Effector memory CD4-positive, alpha-beta T cell (primary cell): ENCODE data around the gene ZNHIT2.
"Not testable (repeated sequence)": the region's sequence is repeated elsewhere in the genome, so short reads cannot be mapped to it uniquely, and the experiment has no call there.

Source experiments
- DNase-seq, 3 donors: peaks; one replicate each; pipeline ENCODE4 v3.0.0-alpha.2; 2020
- H3K27ac ChIP-seq: 2 replicates; pipeline ENCODE4 v1.7.0; 2013; ENCODE audit warnings: mild to moderate bottlenecking, low read length, moderate library complexity; ENCODE audit not compliant: insufficient read depth, poor library complexity, severe bottlenecking
- H3K27me3 ChIP-seq: replicated peaks from 2 replicates; pipeline ENCODE4 v1.7.0; 2013; ENCODE audit warnings: mild to moderate bottlenecking, low read length; ENCODE audit not compliant: insufficient read depth, control insufficient read depth, poor library complexity, severe bottlenecking
- H3K36me3 ChIP-seq: 2 replicates; pipeline ENCODE4 v1.7.0; 2013; ENCODE audit warnings: mild to moderate bottlenecking, low read length, moderate library complexity; ENCODE audit not compliant: control insufficient read depth, insufficient read depth
- H3K4me1 ChIP-seq: 2 replicates; pipeline ENCODE4 v1.7.0; 2013; ENCODE audit warnings: low read length, mild to moderate bottlenecking; ENCODE audit not compliant: control insufficient read depth, insufficient read depth, poor library complexity, severe bottlenecking
- H3K4me3 ChIP-seq: 2 replicates; pipeline ENCODE4 v1.7.0; 2013; ENCODE audit warnings: low read length, low read depth, mild to moderate bottlenecking; ENCODE audit not compliant: insufficient read depth, poor library complexity, severe bottlenecking
- H3K9me3 ChIP-seq: 2 replicates; pipeline ENCODE4 v1.7.0; 2013; ENCODE audit warnings: mild to moderate bottlenecking, low read length, moderate library complexity; ENCODE audit not compliant: control insufficient read depth

The ZNHIT2 gene

GRCh38 chr11:65119670-65119995 is 2.1 kb upstream of the ZNHIT2 start:
- Histone ChIP-seq H3K36me3 (peaks cover 44% of the 10 kb centered on the region), H3K9me3 (no peaks in the 10 kb centered on the region), H3K4me3 (no peak overlapping the region), H3K4me1 (peaks cover 30% of the 10 kb centered on the region), H3K27ac (no peak overlapping the region), H3K27me3 (no peaks in the 10 kb centered on the region)
- no peak for DNase-seq

GRCh38 chr11:65118891-65119669 is 1.6 kb upstream of the ZNHIT2 start:
- DNase-seq, H3K4me3 ChIP-seq, H3K27ac ChIP-seq, H3K27me3 ChIP-seq, H3K9me3 ChIP-seq: not testable (repeated sequence)
- Histone ChIP-seq H3K4me1 (peaks cover 30% of the 10 kb centered on the region), H3K36me3 (peaks cover 39% of the 10 kb centered on the region)

- Histone ChIP-seq H3K27me3 (no peaks in the 10 kb centered on the region), H3K27ac (no peak overlapping the region), H3K9me3 (no peaks in the 10 kb centered on the region), H3K4me3 (no peak overlapping the region), H3K4me1 (peaks cover 34% of the 10 kb centered on the region), H3K36me3 (peaks cover 38% of the 10 kb centered on the region)
- DNase-seq, result no peak
Observed at GRCh38 chr11:65118097-65118837, 766 bp upstream of the ZNHIT2 start.

- peak overlapping the region; percentile 92 for H3K27ac ChIP-seq
- DNase-seq, result peak; percentile 31 to 42 (median 36)
- peaks cover 38% of the 10 kb centered on the region for H3K36me3 ChIP-seq
- peak overlapping the region; percentile 72 for H3K4me3 ChIP-seq
- peaks cover 39% of the 10 kb centered on the region for H3K4me1 ChIP-seq
- H3K9me3 ChIP-seq, result no peaks in the 10 kb centered on the region
- H3K27me3 ChIP-seq, result no peaks in the 10 kb centered on the region
Observed at GRCh38 chr11:65116370-65117205, 913 bp downstream of the ZNHIT2 start.

DNA sequence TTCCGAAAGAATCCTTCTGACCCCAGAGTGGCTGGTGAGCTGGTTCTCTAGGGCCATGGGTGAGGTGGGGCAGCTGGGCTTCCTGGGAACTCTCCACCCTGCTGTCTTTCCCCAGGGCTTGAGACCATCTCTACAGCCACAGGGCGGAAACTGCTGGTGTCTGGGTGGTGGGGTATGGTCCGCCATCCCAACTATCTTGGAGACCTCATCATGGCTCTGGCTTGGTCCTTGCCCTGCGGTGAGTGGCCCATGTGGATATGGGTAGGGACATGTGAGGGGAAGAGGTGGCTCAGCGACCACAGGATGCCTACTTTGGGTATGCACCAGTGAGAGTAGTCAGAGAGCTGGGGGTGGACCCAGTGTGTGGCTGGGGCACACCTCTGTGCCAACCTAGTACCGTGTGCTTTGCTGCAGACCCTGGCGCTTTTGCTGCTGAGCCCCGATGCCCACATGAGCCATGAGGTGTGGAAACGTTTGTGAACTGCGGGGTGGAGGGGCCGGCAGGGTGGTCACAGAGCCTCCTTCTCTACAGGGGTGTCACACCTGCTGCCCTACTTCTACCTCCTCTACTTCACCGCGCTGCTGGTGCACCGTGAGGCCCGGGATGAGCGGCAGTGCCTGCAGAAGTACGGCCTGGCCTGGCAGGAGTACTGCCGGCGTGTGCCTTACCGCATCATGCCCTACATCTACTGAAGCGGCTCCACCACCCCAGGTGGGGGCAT is 2.0 kb downstream of the ZNHIT2 start:
- no peaks in the 10 kb centered on the region for H3K9me3 ChIP-seq
- DNase-seq, result no peak
- H3K27me3 ChIP-seq, result no peaks in the 10 kb centered on the region
- H3K4me1 ChIP-seq, result peaks cover 44% of the 10 kb centered on the region
- peaks cover 34% of the 10 kb centered on the region for H3K36me3 ChIP-seq
- no peak overlapping the region for H3K4me3 ChIP-seq
- peak overlapping the region; percentile 18 for H3K27ac ChIP-seq

DNA sequence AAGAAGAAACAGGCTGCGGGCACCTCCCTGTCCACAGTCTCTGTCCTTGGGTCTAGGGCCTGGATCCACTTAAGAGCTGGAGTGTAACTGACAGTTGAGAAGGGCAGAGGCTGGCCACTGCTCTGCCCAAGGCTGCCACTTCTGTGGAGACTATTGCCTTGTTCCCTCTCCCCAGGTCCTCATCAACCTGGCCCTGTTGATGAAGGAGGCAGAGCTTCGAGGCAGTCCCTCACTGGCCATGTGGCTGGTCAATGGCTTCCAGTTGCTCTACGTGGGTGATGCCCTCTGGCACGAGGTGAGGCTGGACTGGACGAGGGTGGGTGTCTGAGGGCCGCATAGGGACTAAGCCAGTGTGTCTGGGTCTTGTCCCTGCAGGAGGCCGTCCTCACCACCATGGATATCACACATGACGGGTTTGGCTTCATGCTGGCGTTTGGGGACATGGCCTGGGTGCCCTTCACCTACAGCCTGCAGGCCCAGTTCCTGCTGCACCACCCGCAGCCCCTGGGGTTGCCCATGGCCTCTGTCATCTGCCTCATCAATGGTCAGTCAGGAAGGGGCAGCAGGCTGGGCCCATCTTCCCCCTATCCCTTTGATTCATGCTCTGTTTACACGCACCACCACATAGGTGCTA is 2.8 kb downstream of the ZNHIT2 start:
- H3K27ac ChIP-seq, result peak overlapping the region; percentile 18
- H3K9me3 ChIP-seq, result no peaks in the 10 kb centered on the region
- peaks cover 25% of the 10 kb centered on the region for H3K36me3 ChIP-seq
- H3K4me1 ChIP-seq, result peaks cover 50% of the 10 kb centered on the region
- no peaks in the 10 kb centered on the region for H3K27me3 ChIP-seq
- DNase-seq, result no peak
- H3K4me3 ChIP-seq, result no peak overlapping the region

DNA sequence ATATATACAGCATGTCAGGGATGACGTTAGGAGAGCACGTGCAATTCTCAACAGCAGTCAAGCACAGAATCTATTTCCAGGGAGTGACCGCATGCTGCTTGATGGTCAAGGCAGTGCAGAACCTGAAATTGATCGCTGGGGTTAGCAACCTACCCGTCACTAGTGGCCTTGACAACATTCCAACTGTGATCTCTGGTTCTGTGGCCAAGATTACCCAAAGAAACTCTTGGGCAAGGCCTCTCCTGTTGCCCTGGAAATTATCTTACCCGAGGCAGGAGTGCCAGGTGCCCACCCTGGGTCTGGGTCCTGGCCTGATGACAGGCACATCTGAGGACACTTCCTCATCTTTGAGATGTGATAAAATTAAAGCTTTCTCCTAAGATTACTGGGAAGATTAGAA is 3.7 kb downstream of the ZNHIT2 start:
- Histone ChIP-seq H3K27ac (peak overlapping the region; percentile 36), H3K27me3 (no peaks in the 10 kb centered on the region), H3K9me3 (no peaks in the 10 kb centered on the region), H3K4me3 (no peak overlapping the region), H3K36me3 (peaks cover 27% of the 10 kb centered on the region), H3K4me1 (peaks cover 50% of the 10 kb centered on the region)
- no peak for DNase-seq

- no peaks in the 10 kb centered on the region for H3K27me3 ChIP-seq
- peak overlapping the region; percentile 80 for H3K4me3 ChIP-seq
- H3K4me1 ChIP-seq, result peaks cover 50% of the 10 kb centered on the region
- no peak for DNase-seq
- peaks cover 27% of the 10 kb centered on the region for H3K36me3 ChIP-seq
- no peaks in the 10 kb centered on the region for H3K9me3 ChIP-seq
- no peak overlapping the region for H3K27ac ChIP-seq
Observed at GRCh38 chr11:65113361-65113756, 4.1 kb downstream of the ZNHIT2 start.
